Stimulated activated CD4-positive, alpha-beta T cell treated with anti-CD3 and anti-CD28 coated beads, Interleukin-4, amount 100 ng/mL, for 24 hours (primary cell): ENCODE measurements around the gene GJA9.

Source experiments
- DNase-seq: peaks from one replicate; pipeline ENCODE4 v3.0.0-alpha.2; 2020

The GJA9 gene

GRCh38 chr1:38829368-38829767 lies 52.0 kb downstream of the GJA9 start:
- DNase-seq: no peak

- no peak for DNase-seq
Measured at GRCh38 chr1:38827318-38827717, 54.1 kb downstream of the GJA9 start.

DNA sequence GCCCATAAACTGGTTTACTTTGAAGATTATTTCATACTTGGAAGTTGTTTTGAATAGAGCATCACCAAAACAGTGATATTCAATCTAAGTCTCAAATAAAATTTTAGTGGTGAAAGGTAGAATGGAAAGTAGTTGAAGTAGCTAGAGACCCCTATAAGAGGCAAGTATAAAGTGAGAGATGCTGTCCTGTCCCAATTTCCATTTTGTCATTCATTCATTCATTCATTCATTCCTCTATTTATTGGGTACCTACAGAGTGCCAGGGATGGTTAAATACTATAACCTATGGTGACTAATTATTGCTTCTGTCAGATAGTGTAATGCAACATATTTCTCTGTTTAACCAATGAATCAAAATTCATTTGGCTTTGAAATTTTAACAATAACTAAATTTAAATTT lies 54.5 kb downstream of the GJA9 start:
- no peak for DNase-seq

- DNase-seq: no peak
Measured at GRCh38 chr1:38826262-38826661, 55.1 kb downstream of the GJA9 start.
